Karpas-422 (cell line): ENCODE results near the gene JAZF1. TPM values are rescaled to one million over a fixed set of nuclear protein-coding genes. Genes with fewer than 3 reads are reported as not detected.

Experiments
- small RNA-seq: library from RNA; depleted of rRNA; stranded (forward); fragments of <200 nt; gene quantifications from one replicate; pipeline ENCODE3, GENCODE V24; 2014
- total RNA-seq: library from RNA; depleted of rRNA; stranded (reverse); fragments of >200 nt; shearing (Covaris generic); gene quantifications from 2 replicates; pipeline ENCODE4 v1.2.3, GENCODE V29; 2014; ENCODE audit warnings: low replicate concordance; rRNA removed

Gene JAZF1
- total RNA-seq, 1 experiment from 2014 or later = 4.2 TPM

Small RNAs within 50 kb of the gene (small RNA-seq; reads per million reads assigned to genes)
- gene RNU6-979P = not detected

Other genes starting within 250 kb of the JAZF1 start
- gene CREB5, start 231.7 kb upstream of the JAZF1 start, total RNA-seq = 7.8 and 52.1 TPM in 2 replicates